AG10803 (cell line): ENCODE data around the gene ATP5MC3.

Experiments used
- DNase-seq: peaks from one replicate; pipeline ENCODE4 v3.0.0; 2010; ENCODE audit warnings: low read depth
- H3K4me3 ChIP-seq: 2 replicates; pipeline ENCODE4 v1.5.1; 2011; ENCODE audit warnings: mild to moderate bottlenecking, low read length, control low read depth
- TF ChIP-seq, protein P1 (sequence below): conservative IDR thresholded peaks from 2 replicates; pipeline ENCODE4 v1.5.1; 2011; ENCODE audit warnings: mild to moderate bottlenecking, low read length, control low read depth, inconsistent platforms

ATP5MC3 gene

DNA sequence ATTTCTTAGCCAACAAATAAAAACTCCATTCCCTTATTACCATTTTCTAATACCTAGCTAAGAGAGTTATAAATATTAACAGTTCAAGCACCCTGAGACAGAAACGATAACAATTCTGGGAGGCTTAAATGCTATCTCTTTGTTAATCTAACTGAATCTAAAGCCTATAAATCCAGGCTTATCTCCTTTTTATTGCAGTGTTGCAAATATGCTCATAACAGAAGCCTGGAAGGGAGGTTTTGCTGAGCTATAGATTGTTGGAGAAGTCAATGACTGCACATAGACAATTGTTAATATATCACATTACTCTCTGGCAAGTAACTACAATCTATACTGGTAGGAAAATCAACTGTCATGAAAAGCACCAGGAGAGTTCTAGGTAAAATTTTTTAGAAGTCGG, 43.7 kb downstream of the ATP5MC3 start:
- no peak for DNase-seq
- H3K4me3 ChIP-seq = no peak overlapping the region
- TF ChIP-seq, protein P1, sequence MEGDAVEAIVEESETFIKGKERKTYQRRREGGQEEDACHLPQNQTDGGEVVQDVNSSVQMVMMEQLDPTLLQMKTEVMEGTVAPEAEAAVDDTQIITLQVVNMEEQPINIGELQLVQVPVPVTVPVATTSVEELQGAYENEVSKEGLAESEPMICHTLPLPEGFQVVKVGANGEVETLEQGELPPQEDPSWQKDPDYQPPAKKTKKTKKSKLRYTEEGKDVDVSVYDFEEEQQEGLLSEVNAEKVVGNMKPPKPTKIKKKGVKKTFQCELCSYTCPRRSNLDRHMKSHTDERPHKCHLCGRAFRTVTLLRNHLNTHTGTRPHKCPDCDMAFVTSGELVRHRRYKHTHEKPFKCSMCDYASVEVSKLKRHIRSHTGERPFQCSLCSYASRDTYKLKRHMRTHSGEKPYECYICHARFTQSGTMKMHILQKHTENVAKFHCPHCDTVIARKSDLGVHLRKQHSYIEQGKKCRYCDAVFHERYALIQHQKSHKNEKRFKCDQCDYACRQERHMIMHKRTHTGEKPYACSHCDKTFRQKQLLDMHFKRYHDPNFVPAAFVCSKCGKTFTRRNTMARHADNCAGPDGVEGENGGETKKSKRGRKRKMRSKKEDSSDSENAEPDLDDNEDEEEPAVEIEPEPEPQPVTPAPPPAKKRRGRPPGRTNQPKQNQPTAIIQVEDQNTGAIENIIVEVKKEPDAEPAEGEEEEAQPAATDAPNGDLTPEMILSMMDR = no peak

DNA sequence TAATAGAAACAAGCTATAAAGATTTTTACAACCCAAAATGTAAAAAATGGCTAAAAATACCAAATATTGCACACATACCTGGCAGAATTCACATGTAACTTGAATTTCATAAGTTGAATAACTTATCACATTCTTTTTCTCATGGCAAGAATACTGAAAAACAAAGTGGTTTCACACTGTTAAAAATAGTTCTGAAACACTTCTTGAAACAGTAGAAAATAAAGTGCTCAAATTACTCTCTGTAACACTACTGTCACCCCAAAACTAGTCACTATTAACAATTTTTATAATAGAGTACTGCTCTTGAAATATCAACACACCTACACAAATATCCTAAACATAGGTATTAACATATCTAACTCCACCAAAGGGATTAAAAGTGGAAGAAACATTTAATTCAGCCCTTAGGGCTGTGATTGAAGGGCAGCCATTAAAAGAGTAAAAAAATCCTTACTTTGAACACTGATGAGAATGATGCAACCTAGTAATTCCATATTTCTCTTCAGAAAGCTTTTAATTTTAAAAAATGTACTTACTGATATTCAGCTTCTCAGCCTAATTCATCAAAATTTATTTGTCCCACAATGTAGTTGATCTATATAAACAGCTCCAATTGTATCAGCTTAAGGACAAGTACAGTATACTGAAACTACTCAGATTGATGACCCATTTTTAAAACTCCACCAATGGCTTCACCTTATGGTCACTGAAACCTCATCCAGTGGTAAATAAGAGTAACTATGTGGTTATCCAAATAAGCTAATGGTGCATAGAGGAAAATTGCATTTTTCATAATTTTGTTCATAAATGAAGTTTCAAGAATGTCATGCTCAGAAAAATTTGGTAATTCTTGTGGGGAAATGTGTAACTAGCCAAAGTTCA, 44.9 kb downstream of the ATP5MC3 start:
- TF ChIP-seq, protein P1 = no peak
- no peak for DNase-seq
- no peak overlapping the region for H3K4me3 ChIP-seq

DNA sequence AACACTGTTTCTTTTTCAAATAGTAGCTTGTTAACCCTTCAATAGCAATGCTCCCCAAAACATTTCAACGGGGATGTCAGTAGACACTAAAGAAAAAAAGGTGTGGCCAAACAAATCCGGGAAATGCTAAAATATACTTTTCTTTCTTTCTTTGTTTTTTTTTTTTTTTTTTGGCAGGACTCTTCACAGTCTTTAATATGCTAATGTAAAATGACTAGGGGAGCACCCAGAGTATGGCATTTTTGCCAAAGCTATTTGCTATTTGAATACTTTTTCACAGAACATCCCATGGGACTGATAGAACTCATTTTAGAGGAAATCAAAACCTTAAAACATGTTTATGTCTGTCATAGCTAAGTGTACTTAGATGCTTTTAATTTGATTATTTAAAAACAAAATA, 45.6 kb downstream of the ATP5MC3 start:
- H3K4me3 ChIP-seq = no peak overlapping the region
- TF ChIP-seq, protein P1 = no peak
- DNase-seq = no peak

DNA sequence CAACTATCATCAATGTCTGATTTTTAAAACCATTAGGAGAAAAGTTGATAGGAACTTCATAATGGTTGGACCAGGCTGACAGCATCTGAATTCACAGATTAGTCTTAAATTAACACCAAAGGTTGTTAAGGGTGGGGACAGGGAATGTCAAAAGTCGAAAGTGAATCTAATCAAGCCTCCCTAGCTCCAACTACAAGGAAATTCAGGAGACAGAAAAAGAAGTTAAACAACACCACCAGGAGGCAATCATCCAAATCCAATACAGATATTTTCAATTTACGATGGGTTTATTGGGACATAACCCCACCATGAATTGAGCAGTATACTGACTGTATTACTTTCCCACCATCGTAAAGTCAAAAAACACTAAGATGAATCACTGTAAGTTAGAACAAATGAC, 46.3 kb downstream of the ATP5MC3 start:
- H3K4me3 ChIP-seq = no peak overlapping the region
- TF ChIP-seq, protein P1 = no peak
- no peak for DNase-seq

DNA sequence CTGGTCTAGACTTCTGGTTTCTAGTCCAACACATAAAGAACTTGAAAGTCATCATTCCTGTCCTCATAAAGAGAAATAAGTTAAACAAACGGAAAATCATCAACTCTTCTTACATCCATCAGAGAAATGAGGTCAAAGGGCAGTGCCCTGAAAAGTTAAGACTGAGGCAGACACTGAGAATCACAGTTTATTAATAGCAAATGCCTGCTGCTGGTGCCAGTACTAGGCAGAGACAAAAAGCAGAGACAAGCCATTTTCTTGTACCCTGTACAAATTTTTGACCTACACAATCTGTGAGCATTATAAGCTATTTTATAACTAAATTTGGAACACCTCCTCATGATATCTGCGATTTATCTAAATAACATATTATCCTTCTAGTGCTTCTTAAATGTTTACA, 50.3 kb downstream of the ATP5MC3 start:
- DNase-seq = no peak
- TF ChIP-seq, protein P1 = no peak
- no peak overlapping the region for H3K4me3 ChIP-seq

DNA sequence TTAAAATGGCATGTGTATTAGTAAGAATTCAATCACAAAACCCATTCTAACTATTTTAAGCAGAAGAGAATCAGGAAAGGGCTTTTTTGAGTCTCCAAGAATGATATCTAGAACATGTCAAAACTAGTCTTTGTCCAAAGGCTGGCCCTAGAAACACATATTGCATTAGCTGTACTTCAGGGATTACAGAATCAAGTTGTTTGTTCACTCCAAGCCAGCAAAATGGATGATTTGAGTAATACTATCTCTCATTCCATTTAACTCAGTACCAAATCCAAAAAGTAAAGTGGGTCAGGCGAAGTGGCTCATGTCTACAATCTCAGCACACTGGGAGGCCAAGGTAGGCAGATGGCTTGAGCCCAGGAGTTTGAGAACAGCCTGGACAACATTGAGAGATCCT, 54.8 kb downstream of the ATP5MC3 start:
- TF ChIP-seq, protein P1 = no peak
- DNase-seq = no peak
- H3K4me3 ChIP-seq = no peak overlapping the region
